Measurements from ENCODE around the gene DENND1C.
A peak's percentile ranks its signal among the peaks of the same experiment; 100 is the strongest.

Gene DENND1C

GRCh38 chr19:6479836-6480398 is 1.7 kb downstream of the DENND1C start:
- TF ChIP-seq MAX (IDR thresholded peaks at IDR 0.05; ENCODE audit: low read depth, low read length) = no peak
- no peak for TF ChIP-seq CTCF (IDR thresholded peaks at IDR 0.05; ENCODE audit: low read depth, low read length)
- TF ChIP-seq MYC (IDR thresholded peaks at IDR 0.05; ENCODE audit: low read depth, low read length) = no peak
- TF ChIP-seq POLR2A (IDR thresholded peaks at IDR 0.05; ENCODE audit: extremely low read depth, insufficient read length) = no peak
- H3K4me3 ChIP-seq (ENCODE audit: low read depth, low read length) = no peak overlapping the region
- DNase-seq (ENCODE audit: low read depth) = no peak

GRCh38 chr19:6478815-6479214 is 2.8 kb downstream of the DENND1C start:
- no peak overlapping the region for H3K4me3 ChIP-seq (ENCODE audit: low read depth, low read length)
- TF ChIP-seq CTCF (IDR thresholded peaks at IDR 0.05; ENCODE audit: low read depth, low read length) = no peak
- no peak for DNase-seq (ENCODE audit: low read depth)

- no peak overlapping the region for H3K4me3 ChIP-seq (ENCODE audit: low read depth, low read length)
- no peak for DNase-seq (ENCODE audit: low read depth)
- no peak for TF ChIP-seq CTCF (IDR thresholded peaks at IDR 0.05; ENCODE audit: low read depth, low read length)
- no peak for TF ChIP-seq POLR2A (IDR thresholded peaks at IDR 0.05; ENCODE audit: extremely low read depth, insufficient read length)
- TF ChIP-seq MAX (IDR thresholded peaks at IDR 0.05; ENCODE audit: low read depth, low read length) = no peak
- no peak for TF ChIP-seq MYC (IDR thresholded peaks at IDR 0.05; ENCODE audit: low read depth, low read length)
Observed at GRCh38 chr19:6476896-6477431, 4.6 kb downstream of the DENND1C start.

GRCh38 chr19:6476155-6476895 is 5.3 kb downstream of the DENND1C start:
- no peak for TF ChIP-seq CTCF (IDR thresholded peaks at IDR 0.05; ENCODE audit: low read depth, low read length)
- peak; percentile 31 for DNase-seq (ENCODE audit: low read depth)
- H3K4me3 ChIP-seq (ENCODE audit: low read depth, low read length) = no peak overlapping the region

- no peak for TF ChIP-seq CTCF (IDR thresholded peaks at IDR 0.05; ENCODE audit: low read depth, low read length)
- TF ChIP-seq POLR2A (IDR thresholded peaks at IDR 0.05; ENCODE audit: extremely low read depth, insufficient read length) = no peak
- TF ChIP-seq MYC (IDR thresholded peaks at IDR 0.05; ENCODE audit: low read depth, low read length) = no peak
- no peak for TF ChIP-seq MAX (IDR thresholded peaks at IDR 0.05; ENCODE audit: low read depth, low read length)
- DNase-seq (ENCODE audit: low read depth) = no peak
- no peak overlapping the region for H3K4me3 ChIP-seq (ENCODE audit: low read depth, low read length)
Observed at GRCh38 chr19:6475321-6476108, 6.1 kb downstream of the DENND1C start.
